ENCODE data around the gene PTGER1. TPM values are rescaled to one million over a fixed set of nuclear protein-coding genes. Genes with fewer than 3 reads are reported as not detected.

Gene PTGER1
- total and polyA plus RNA-seq, 12 donors = 1.9 to 31.1 (median 4.5) TPM; not detected in 1

DNA sequence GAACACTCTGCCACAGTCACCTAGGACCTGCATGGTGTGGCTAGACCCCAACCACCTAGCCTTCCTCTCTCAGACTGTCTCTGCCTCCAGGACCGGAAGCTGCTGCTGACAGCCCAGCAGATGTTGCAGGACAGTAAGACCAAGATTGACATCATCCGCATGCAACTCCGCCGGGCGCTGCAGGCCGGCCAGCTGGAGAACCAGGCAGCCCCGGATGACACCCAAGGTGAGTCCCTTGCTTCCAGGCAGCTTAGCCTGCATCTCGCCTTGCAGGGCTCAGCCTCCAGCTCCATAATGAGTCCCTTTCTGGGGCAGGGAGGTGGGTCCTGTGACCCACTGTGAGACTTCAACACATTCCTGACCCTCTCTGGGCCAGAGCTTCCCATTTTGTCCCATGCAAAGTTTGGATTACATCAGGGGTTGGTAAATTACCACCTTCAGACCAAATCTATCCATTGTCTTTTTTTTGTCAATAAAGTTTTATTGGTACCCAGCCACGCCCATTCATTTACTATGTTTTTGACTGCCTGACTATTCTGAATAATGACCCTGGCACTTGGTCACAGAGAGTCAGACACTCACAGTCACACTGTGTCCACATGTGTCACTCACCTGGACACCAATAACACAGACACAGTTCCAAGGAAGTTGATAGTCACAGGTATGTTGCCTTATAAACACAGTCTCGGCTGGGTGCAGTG lies 28.7 kb downstream of the PTGER1 start:
- 89 to 99% (median 98%) methylated on average over 5 to 10 of the region's 10 CpGs for WGBS, 4 donors
- no peaks in the 10 kb centered on the region for H3K9me3 ChIP-seq (replicated peaks in 1 of 3)
- no peaks in the 10 kb centered on the region for H3K27me3 ChIP-seq
- intact Hi-C loops (cut with DNase I) = no loop called here
- no peak for TF ChIP-seq CTCF (IDR thresholded peaks at IDR 0.05)
- no peak for TF ChIP-seq POLR2A (IDR thresholded peaks at IDR 0.05)
- no peaks in the 10 kb centered on the region for H3K4me1 ChIP-seq (replicated peaks in 1 of 2)
- no peak overlapping the region for H3K4me3 ChIP-seq
- H3K27ac ChIP-seq = no peak overlapping the region
- no peak for DNase-seq
- peaks cover 0 to 97% of the 10 kb centered on the region in 2 donors for H3K36me3 ChIP-seq (replicated peaks in 1 of 2)

- Histone ChIP-seq H3K27ac (no peak overlapping the region), H3K9me3 (replicated peaks in 1 of 3) (no peaks in the 10 kb centered on the region), H3K36me3 (replicated peaks in 1 of 2) (peaks cover 0 to 75% of the 10 kb centered on the region in 2 donors), H3K27me3 (no peaks in the 10 kb centered on the region), H3K4me1 (replicated peaks in 1 of 2) (peaks cover 4 to 21% of the 10 kb centered on the region in 2 donors), H3K4me3 (no peak overlapping the region)
- no peak for DNase-seq
- TF ChIP-seq POLR2A (IDR thresholded peaks at IDR 0.05) (no peak), CTCF (IDR thresholded peaks at IDR 0.05) (no peak)
- intact Hi-C loops (cut with DNase I) = no loop called here
- WGBS, 4 donors = 90 to 94% (median 92%) methylated on average over 12 to 14 of the region's 14 CpGs
These were observed 31.4 kb downstream of the PTGER1 start for GRCh38 chr19:14443632-14444216.

DNA sequence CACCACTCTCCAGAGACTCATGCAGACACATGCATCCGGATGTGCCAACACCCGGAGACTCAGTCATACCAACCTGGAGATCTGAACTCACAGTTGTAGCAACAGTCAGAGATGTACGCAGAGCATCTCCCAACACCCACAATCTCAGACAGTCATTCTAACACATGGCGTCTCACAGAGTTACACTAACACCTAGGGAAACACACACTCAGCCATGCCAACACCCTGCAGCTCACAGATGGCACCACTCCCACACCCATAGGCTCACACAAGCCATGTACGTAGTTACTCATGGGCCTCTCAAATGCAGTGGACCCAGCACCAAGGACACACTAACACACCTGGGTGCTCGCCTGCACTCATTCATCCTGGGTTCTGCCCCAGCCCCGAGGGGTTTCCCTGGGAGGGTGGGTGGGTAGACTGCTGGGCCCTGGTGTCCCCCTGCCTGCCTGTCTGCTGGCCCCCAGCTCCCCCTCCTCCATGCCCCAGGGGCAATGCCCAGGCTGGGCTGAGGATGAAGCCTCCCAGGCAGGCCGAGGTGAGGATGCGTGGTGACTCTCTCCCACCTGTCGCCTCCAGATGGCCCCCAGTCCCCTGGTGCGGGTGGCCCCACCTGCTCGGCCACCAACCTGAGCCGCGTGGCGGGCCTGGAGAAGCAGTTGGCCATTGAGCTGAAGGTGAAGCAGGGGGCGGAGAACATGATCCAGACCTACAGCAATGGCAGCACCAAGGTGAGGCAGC lies 32.1 kb downstream of the PTGER1 start:
- TF ChIP-seq POLR2A (IDR thresholded peaks at IDR 0.05) (no peak), CTCF (IDR thresholded peaks at IDR 0.05) (no peak)
- Histone ChIP-seq H3K4me3 (no peak overlapping the region), H3K27me3 (no peaks in the 10 kb centered on the region), H3K4me1 (replicated peaks in 1 of 2) (peaks cover 11 to 23% of the 10 kb centered on the region in 2 donors), H3K27ac (no peak overlapping the region), H3K9me3 (replicated peaks in 1 of 3) (no peaks in the 10 kb centered on the region), H3K36me3 (replicated peaks in 1 of 2) (peaks cover 0 to 68% of the 10 kb centered on the region in 2 donors)
- 93 to 100% (median 95%) methylated on average over 4 to 16 of the region's 16 CpGs for WGBS, 4 donors
- intact Hi-C loops (cut with DNase I) = no loop called here
- DNase-seq = no peak

Measured in adrenal gland (tissue), 12 donors.